Suprapubic skin (tissue), 4 donors: ENCODE data around the gene LRIT3.

Experiments
- CTCF ChIP-seq, 2 donors: fragments of 200-600 bp in 1 of 2; fragments of 450-650 bp in 1 of 2; sonication (generic) in 1 of 2; IDR thresholded peaks; one replicate each; pipeline ENCODE4 v1.5.1; 2016 to 2019; ENCODE audit warnings: antibody characterized with exemption in 2 of 2, mild to moderate bottlenecking in 1 of 2, moderate library complexity in 1 of 2
- EP300 ChIP-seq: sonication (generic); formaldehyde crosslinking; IDR thresholded peaks from one replicate; pipeline ENCODE4 v1.6.1; 2017; ENCODE audit warnings: antibody characterized with exemption
- POLR2A ChIP-seq, 2 donors: fragments of 450-650 bp; IDR thresholded peaks; one replicate each; pipeline ENCODE4 v1.6.1; 2017; ENCODE audit warnings: antibody characterized with exemption in 2 of 2, mild to moderate bottlenecking in 2 of 2, moderate library complexity in 2 of 2
- POLR2AphosphoS5 ChIP-seq, 3 donors: sonication (generic); formaldehyde crosslinking; IDR thresholded peaks; one replicate each; pipeline ENCODE4 v1.6.1; 2017; ENCODE audit warnings: antibody characterized with exemption in 3 of 3

DNA sequence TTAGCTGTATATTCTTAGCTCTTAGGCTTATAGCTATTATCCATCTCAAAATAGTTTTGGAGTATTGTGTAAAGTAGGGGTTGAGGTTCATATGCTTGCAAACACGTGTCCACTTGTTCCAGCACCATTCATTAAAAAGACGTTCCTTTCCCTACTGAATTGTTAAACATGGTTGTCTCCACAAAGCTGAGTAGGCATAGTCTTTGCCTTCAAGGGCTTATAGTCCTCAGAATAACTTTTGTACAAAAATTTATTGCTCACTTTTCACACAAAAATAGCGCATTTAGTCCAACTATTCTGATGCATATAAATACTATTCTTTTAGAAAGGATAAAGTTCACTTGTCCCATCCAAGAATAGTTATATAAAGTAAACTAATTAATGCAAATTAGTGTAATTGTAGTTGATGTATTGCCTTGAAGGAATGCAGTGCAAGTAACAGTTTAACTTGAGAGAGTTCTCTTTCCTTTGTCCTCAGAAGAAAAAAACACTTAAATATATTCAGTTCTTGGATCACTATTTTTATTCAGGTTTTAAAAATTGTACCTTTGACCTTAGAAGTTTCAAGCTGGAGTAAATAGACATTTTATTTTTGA is 14.1 kb downstream of the LRIT3 start:
- TF ChIP-seq CTCF (IDR thresholded peaks at IDR 0.05) (no peak), POLR2AphosphoS5 (IDR thresholded peaks at IDR 0.05) (no peak), POLR2A (IDR thresholded peaks at IDR 0.05) (no peak), EP300 (no peak)
